ENCODE results near the gene TAF11L13.

TAF11L13 gene

DNA sequence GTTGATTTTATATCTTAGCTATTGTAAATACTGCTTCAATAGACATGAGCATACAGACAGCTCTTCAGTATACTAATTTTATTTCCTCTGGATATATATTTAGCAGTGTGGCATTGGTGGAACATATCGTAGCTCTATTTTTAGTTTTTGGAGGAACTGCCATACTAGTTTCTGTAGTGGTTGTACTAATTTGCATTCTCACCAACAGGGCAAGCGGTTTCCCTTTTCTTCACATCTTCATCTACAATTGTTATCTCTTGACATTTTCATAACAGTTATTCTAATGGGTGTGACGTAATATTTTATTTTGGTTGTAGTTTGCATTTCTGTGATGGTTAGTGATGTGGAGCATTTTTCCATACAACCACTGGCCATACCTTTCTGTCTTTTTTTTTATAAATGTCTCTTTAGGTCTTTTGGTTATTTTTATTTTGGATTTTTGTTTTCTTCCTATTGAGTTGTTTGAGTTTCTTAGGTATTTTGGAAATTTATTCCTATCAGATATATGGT, 34.9 kb downstream of the TAF11L13 start:
- no peak for DNase-seq (ENCODE audit: low read depth)
- TF ChIP-seq, protein P1, sequence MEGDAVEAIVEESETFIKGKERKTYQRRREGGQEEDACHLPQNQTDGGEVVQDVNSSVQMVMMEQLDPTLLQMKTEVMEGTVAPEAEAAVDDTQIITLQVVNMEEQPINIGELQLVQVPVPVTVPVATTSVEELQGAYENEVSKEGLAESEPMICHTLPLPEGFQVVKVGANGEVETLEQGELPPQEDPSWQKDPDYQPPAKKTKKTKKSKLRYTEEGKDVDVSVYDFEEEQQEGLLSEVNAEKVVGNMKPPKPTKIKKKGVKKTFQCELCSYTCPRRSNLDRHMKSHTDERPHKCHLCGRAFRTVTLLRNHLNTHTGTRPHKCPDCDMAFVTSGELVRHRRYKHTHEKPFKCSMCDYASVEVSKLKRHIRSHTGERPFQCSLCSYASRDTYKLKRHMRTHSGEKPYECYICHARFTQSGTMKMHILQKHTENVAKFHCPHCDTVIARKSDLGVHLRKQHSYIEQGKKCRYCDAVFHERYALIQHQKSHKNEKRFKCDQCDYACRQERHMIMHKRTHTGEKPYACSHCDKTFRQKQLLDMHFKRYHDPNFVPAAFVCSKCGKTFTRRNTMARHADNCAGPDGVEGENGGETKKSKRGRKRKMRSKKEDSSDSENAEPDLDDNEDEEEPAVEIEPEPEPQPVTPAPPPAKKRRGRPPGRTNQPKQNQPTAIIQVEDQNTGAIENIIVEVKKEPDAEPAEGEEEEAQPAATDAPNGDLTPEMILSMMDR (IDR thresholded peaks at IDR 0.05; ENCODE audit: control insufficient read depth, insufficient read depth, low read depth, low read length, missing control alignments): no peak
- H3K4me3 ChIP-seq (ENCODE audit: control insufficient read depth, low read depth, low read length): no peak overlapping the region

DNA sequence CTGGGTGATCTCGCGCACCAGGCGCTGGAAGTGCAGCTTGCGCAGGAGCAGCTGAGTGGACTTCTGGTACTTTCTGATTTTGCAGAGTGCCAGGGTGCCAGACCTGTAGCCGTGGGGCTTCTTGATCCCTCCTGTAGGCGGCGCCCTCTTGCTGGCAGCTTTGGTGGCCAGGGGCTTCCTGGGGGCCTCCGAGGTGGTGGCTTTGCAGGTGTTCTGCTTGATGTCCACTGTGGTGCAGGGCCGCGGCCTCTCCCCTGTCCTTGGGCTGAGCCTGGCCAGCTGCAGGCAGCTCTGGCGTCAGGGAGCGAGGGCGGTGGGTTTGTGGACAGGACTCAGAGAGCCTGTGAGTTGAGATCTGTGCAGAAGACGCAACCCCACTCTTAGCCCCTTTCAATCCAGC, 38.5 kb downstream of the TAF11L13 start:
- TF ChIP-seq, protein P1 (IDR thresholded peaks at IDR 0.05; ENCODE audit: control insufficient read depth, insufficient read depth, low read depth, low read length, missing control alignments): no peak
- no peak for DNase-seq (ENCODE audit: low read depth)
- no peak overlapping the region for H3K4me3 ChIP-seq (ENCODE audit: control insufficient read depth, low read depth, low read length)

DNA sequence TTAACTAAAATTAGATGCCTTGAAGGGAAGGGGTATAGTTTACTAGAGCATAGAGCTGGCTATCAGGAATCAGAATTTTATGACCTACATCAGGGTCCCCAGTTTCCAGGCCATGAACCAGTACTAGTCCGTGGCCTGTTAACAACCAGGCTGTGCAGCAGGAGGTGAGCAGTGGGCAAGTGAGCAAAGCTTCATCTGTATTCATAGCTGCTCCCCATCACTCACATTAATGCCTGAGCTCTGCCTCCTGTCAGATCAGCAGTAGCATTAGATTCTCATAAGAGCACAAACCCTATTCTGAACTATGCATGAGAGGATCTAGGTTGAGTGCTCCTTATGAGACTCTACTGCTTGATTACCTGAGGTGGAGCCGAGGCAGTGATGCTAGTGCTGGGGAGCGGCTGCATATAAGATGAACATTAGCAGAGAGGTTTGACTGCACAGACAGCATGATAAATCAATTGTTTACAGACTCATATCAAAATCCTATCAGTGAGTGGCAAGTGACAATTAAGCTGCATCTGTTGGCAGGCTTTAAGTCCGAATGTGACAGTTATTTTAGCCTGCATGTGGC, 47.0 kb downstream of the TAF11L13 start:
- TF ChIP-seq, protein P1 (IDR thresholded peaks at IDR 0.05; ENCODE audit: control insufficient read depth, insufficient read depth, low read depth, low read length, missing control alignments): no peak
- no peak for DNase-seq (ENCODE audit: low read depth)
- H3K4me3 ChIP-seq (ENCODE audit: control insufficient read depth, low read depth, low read length): no peak overlapping the region

DNA sequence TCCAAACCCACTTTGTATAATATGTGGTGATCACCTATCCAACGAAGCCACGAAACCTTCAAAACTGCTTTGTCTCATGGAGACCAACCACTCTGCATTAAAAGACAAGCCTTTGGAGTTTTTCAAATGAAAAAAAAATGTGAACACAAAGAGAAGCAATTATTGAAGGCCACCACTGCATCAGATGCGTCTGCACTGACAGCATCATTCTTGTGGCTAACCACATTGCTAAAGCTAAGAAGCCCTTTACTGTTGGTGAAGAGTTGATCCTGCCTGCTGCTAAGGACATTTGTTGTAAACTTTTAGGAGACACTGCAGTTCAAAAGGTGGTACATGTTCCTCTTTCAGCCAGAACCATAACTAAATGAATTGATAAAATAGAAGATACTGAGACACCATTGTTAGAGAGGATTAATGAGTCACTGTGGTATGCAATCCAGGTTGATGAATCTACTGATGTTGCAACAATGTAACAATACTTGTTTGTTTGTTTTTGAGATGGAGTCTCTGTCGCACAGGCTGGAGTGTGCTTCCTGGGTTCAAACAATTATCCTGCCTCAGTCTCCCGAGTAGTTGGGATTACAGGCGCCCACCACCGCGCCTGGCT, 47.8 kb downstream of the TAF11L13 start:
- TF ChIP-seq, protein P1 (IDR thresholded peaks at IDR 0.05; ENCODE audit: control insufficient read depth, insufficient read depth, low read depth, low read length, missing control alignments): no peak
- no peak for DNase-seq (ENCODE audit: low read depth)
- no peak overlapping the region for H3K4me3 ChIP-seq (ENCODE audit: control insufficient read depth, low read depth, low read length)

DNA sequence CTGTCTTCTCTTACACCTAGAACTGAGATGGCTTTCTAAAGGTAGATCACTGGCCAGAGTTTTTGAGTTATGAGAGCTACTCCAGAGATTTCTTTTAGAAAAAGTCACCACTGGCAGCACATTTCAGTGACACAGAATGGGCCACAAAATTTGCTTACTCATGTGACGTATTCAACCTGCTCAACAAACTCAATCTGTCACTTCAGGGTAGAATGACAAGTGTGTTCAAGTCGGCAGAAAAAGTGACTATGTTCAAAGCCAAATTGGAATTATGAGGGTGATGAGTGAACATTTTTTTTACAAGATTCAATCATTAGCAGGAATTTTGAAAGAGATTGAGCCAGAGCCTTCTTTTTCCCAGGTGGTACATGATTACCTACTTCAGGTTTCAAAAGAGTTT, 48.8 kb downstream of the TAF11L13 start:
- no peak for DNase-seq (ENCODE audit: low read depth)
- H3K4me3 ChIP-seq (ENCODE audit: control insufficient read depth, low read depth, low read length): no peak overlapping the region
- TF ChIP-seq, protein P1 (IDR thresholded peaks at IDR 0.05; ENCODE audit: control insufficient read depth, insufficient read depth, low read depth, low read length, missing control alignments): no peak

Data from AG09309 (cell line).